ENCODE results near the gene ROPN1L. TPM values are rescaled to one million over a fixed set of nuclear protein-coding genes. Genes with fewer than 3 reads are reported as not detected.
A peak's percentile ranks its signal among the peaks of the same experiment; 100 is the strongest.

ROPN1L gene
- total and polyA plus RNA-seq, 2 of the 8 experiments (the other 6 are each of a cell fraction or from before 2014, with no cell fraction given): 0.24 to 0.73 TPM

- no peak overlapping the region for H3K14ac ChIP-seq (ENCODE audit: insufficient read length)
- H2AK5ac ChIP-seq (ENCODE audit: low read depth, low read length): no peak overlapping the region
- H2BK20ac ChIP-seq (ENCODE audit: low read length): no peak overlapping the region
- H2AFZ ChIP-seq (ENCODE audit: low read length): 0 out of 2 replicates have a peak overlapping the region, but pooled peaks have one; percentile 12
- no peak overlapping the region for H3K56ac ChIP-seq (replicated peaks; ENCODE audit: insufficient read length, low read depth, low read length)
- no peak for DNase-seq (ENCODE audit: low read depth in 1 of 2, low spot score in 2 of 2)
- H3K9ac ChIP-seq (replicated peaks in 1 of 4; ENCODE audit: extremely low read depth in 1 of 4, low read depth in 3 of 4, low read length in 3 of 4): no peak overlapping the region
- H4K20me1 ChIP-seq (replicated peaks in 1 of 2; ENCODE audit: control insufficient read depth in 1 of 2, insufficient read depth in 2 of 2, low read length in 2 of 2): no peaks in the 10 kb centered on the region
- H3K4me1 ChIP-seq (replicated peaks in 1 of 4; ENCODE audit: control insufficient read depth in 3 of 4, insufficient read depth in 4 of 4, low read length in 3 of 4): peaks cover 0 to 3% (median 0%) of the 10 kb centered on the region in 4 experiments; a peak in 2 of 7 replicates
- H3K4me3 ChIP-seq (ENCODE audit: extremely low read depth in 1 of 4, insufficient read depth in 2 of 4, low read depth in 3 of 4, low read length in 4 of 4): no peak overlapping the region; a peak in 1 of 8 replicates
- H2BK120ac ChIP-seq (replicated peaks; ENCODE audit: low read depth, low read length): no peak overlapping the region
- H3K79me2 ChIP-seq (ENCODE audit: control insufficient read depth in 1 of 2, insufficient read depth in 2 of 2, low read length in 2 of 2): no peaks in the 10 kb centered on the region
- 81% methylated on average over 10 of the region's 10 CpGs; no CpG with 5 or more reads in 1 of the 2 experiments for WGBS, 2 experiments (ENCODE audit: extremely low coverage in 1 of 2, insufficient coverage in 1 of 2, insufficient read length in 1 of 2, insufficient replicate concordance in 2 of 2, low coverage in 1 of 2, low lambda C conversion rate in 2 of 2, missing lambda C conversion rate in 1 of 2)
- no peaks in the 10 kb centered on the region for H3K27me3 ChIP-seq (replicated peaks in 1 of 4; ENCODE audit: control insufficient read depth in 3 of 4, extremely low read depth in 1 of 4, insufficient read depth in 3 of 4, low read length in 3 of 4)
- H3K9me3 ChIP-seq (ENCODE audit: insufficient read depth in 2 of 2, low read depth in 1 of 2, low read length in 1 of 2): no peaks in the 10 kb centered on the region
- H3K27ac ChIP-seq (ENCODE audit: low read depth, low read length): no peak overlapping the region
- no peak overlapping the region for H3K23ac ChIP-seq (ENCODE audit: insufficient read length)
- ChIA-PET POLR2A (ENCODE audit: partially characterized antibody) (no interaction called here), CTCF (ENCODE audit: partially characterized antibody) (interaction anchor here (0.6 to 8.6 kb wide), 20 partner anchors 8 to 182 kb away, joined by 3 to 80 read pairs (median 4); no protein-coding TSS in a partner anchor)
- H3K23me2 ChIP-seq (ENCODE audit: low read depth, low read length): no peaks in the 10 kb centered on the region
- H2BK15ac ChIP-seq (ENCODE audit: low read length): no peak overlapping the region
- H4K91ac ChIP-seq (replicated peaks; ENCODE audit: insufficient read length, low read length): no peak overlapping the region
- H3K79me1 ChIP-seq (ENCODE audit: low read depth, low read length): no peaks in the 10 kb centered on the region
- no peak overlapping the region for H2BK5ac ChIP-seq (ENCODE audit: low read depth, low read length)
- FAIRE-seq: no peak
- H4K8ac ChIP-seq (ENCODE audit: extremely low read depth, insufficient read depth, low read length): no peak overlapping the region; the same call in 1 of the 2 replicates
- no peak overlapping the region for H4K5ac ChIP-seq (ENCODE audit: insufficient read length, low read depth, low read length)
- no peak overlapping the region for H3K4ac ChIP-seq (replicated peaks; ENCODE audit: insufficient read length, low read depth, low read length)
- H3K18ac ChIP-seq (ENCODE audit: extremely low read depth, low read length): no peak overlapping the region
- H3K4me2 ChIP-seq (ENCODE audit: insufficient read depth in 1 of 2, low read depth in 2 of 2, low read length in 2 of 2): no peak overlapping the region
- H2BK12ac ChIP-seq (ENCODE audit: low read depth, low read length): no peak overlapping the region
- H3K36me3 ChIP-seq (ENCODE audit: control insufficient read depth in 2 of 4, insufficient read depth in 4 of 4, low read length in 3 of 4): no peaks in the 10 kb centered on the region; a peak in 1 of 8 replicates
- TF ChIP-seq CTBP2 (IDR thresholded peaks at IDR 0.05; ENCODE audit: borderline replicate concordance, insufficient read depth, insufficient read length, low read length) (no peak), EGR1 (IDR thresholded peaks at IDR 0.05; ENCODE audit: borderline replicate concordance, low read depth, low read length) (no peak), SIRT6 (IDR thresholded peaks at IDR 0.05; ENCODE audit: low read length) (no peak), FOSL1 (IDR thresholded peaks at IDR 0.05; ENCODE audit: insufficient read depth, low read depth, low read length) (no peak), CEBPB (IDR thresholded peaks at IDR 0.05; ENCODE audit: low read depth, low read length) (no peak), MAFK (IDR thresholded peaks at IDR 0.05; ENCODE audit: low read depth, low read length) (no peak), RAD21 (IDR thresholded peaks at IDR 0.05 in 1 of 2, conservative IDR thresholded peaks at IDR 0.05 in 1 of 2; ENCODE audit: low read depth in 2 of 2, low read length in 2 of 2) (no peak; a peak in 1 of 4 replicates), EP300 (IDR thresholded peaks at IDR 0.05; ENCODE audit: borderline replicate concordance in 1 of 2, low read depth in 2 of 2, low read length in 2 of 2) (no peak), GTF2F1 (IDR thresholded peaks at IDR 0.05; ENCODE audit: borderline replicate concordance, low read depth, low read length) (no peak)
Observed at GRCh38 chr5:10502578-10502977, 60.9 kb downstream of the ROPN1L start.

All from H1 (cell line).